H9 (cell line): ENCODE results near the gene TTLL1. TPM values are rescaled to one million over a fixed set of nuclear protein-coding genes. Genes with fewer than 3 reads are reported as not detected.

Source experiments
- DNase-seq: peaks from one replicate; pipeline ENCODE4 v3.0.0-alpha.2; 2017
- H2AFZ ChIP-seq: one replicate; pipeline ENCODE4 v1.6.1; 2013; ENCODE audit warnings: mild to moderate bottlenecking, low read length, control low read depth, moderate library complexity
- H2AK5ac ChIP-seq: 2 replicates; pipeline ENCODE4 v1.6.1; 2013; ENCODE audit warnings: low read length, control low read depth, mixed read lengths; ENCODE audit not compliant: insufficient read length
- H2BK120ac ChIP-seq: one replicate; pipeline ENCODE4 v1.6.1; 2013; ENCODE audit warnings: low read depth, mild to moderate bottlenecking, low read length, control low read depth, inconsistent platforms; ENCODE audit not compliant: poor library complexity, severe bottlenecking
- H2BK12ac ChIP-seq: 2 replicates; pipeline ENCODE4 v1.6.1; 2013; ENCODE audit warnings: low read length, control low read depth, mixed read lengths, low read depth; ENCODE audit not compliant: insufficient read length
- H2BK15ac ChIP-seq: 2 replicates; pipeline ENCODE4 v1.6.1; 2013; ENCODE audit warnings: low read depth, low read length, control low read depth
- H2BK20ac ChIP-seq: one replicate; pipeline ENCODE4 v1.6.1; 2013; ENCODE audit warnings: low read depth, mild to moderate bottlenecking, low read length, control low read depth, inconsistent platforms; ENCODE audit not compliant: poor library complexity, severe bottlenecking
- H2BK5ac ChIP-seq: 2 replicates; pipeline ENCODE4 v1.6.1; 2013; ENCODE audit warnings: low read length, control low read depth, mixed read lengths; ENCODE audit not compliant: insufficient read length
- H3K14ac ChIP-seq: 2 replicates; pipeline ENCODE4 v1.6.1; 2013; ENCODE audit warnings: low read length, control low read depth; ENCODE audit not compliant: insufficient read depth
- H3K18ac ChIP-seq: 2 replicates; pipeline ENCODE4 v1.6.1; 2013; ENCODE audit warnings: low read depth, mild to moderate bottlenecking, mixed read lengths, low read length, control low read depth; ENCODE audit not compliant: insufficient read length
- H3K23ac ChIP-seq: 2 replicates; pipeline ENCODE4 v1.6.1; 2013; ENCODE audit warnings: low read length, control low read depth, mixed read lengths, low read depth; ENCODE audit not compliant: insufficient read length
- H3K23me2 ChIP-seq: 2 replicates; pipeline ENCODE4 v1.6.1; 2013; ENCODE audit warnings: low read depth, mild to moderate bottlenecking, mixed read lengths, low read length, control low read depth; ENCODE audit not compliant: insufficient read length, poor library complexity, severe bottlenecking
- H3K27ac ChIP-seq: 2 replicates; pipeline ENCODE4 v1.5.1; 2013; ENCODE audit warnings: low read length, control low read depth, mixed read lengths, low read depth; ENCODE audit not compliant: insufficient read length
- H3K27me3 ChIP-seq: 2 replicates; pipeline ENCODE4 v1.6.1; 2013; ENCODE audit warnings: low read length, control low read depth, inconsistent platforms; ENCODE audit not compliant: insufficient read depth
- H3K4ac ChIP-seq: 2 replicates; pipeline ENCODE4 v1.6.1; 2013; ENCODE audit warnings: low read depth, mild to moderate bottlenecking, control low read depth, inconsistent platforms, low read length, moderate library complexity
- H3K4me1 ChIP-seq: 2 replicates; pipeline ENCODE4 v1.6.1; 2013; ENCODE audit warnings: low read length, control low read depth, inconsistent platforms; ENCODE audit not compliant: insufficient read depth
- H3K4me2 ChIP-seq: 2 replicates; pipeline ENCODE4 v1.6.1; 2013; ENCODE audit warnings: low read length, control low read depth, mixed read lengths; ENCODE audit not compliant: insufficient read length, insufficient read depth
- H3K56ac ChIP-seq: 2 replicates; pipeline ENCODE4 v1.6.1; 2013; ENCODE audit warnings: low read depth, mild to moderate bottlenecking, mixed read lengths, low read length, control low read depth; ENCODE audit not compliant: insufficient read length
- H3K79me1 ChIP-seq: 2 replicates; pipeline ENCODE4 v1.6.1; 2013; ENCODE audit warnings: low read depth, mild to moderate bottlenecking, moderate library complexity, low read length, control low read depth, inconsistent platforms; ENCODE audit not compliant: insufficient read depth, poor library complexity, severe bottlenecking
- H3K79me2 ChIP-seq: 2 replicates; pipeline ENCODE4 v1.6.1; 2013; ENCODE audit warnings: low read length, control low read depth, inconsistent platforms; ENCODE audit not compliant: insufficient read depth
- H3K9ac ChIP-seq: 2 replicates; pipeline ENCODE4 v1.6.1; 2013; ENCODE audit warnings: low read length, control low read depth, mixed read lengths; ENCODE audit not compliant: insufficient read length; ENCODE audit errors: extremely low read depth
- H3K9me3 ChIP-seq: one replicate; pipeline ENCODE4 v1.6.1; 2013; ENCODE audit warnings: low read depth, low read length, inconsistent platforms; ENCODE audit not compliant: control insufficient read depth
- H3T11ph ChIP-seq: one replicate; pipeline ENCODE4 v1.6.1; 2013; ENCODE audit warnings: mild to moderate bottlenecking, low read length, control low read depth, inconsistent platforms
- H4K20me1 ChIP-seq: one replicate; pipeline ENCODE4 v1.6.1; 2013; ENCODE audit not compliant: control insufficient read depth, insufficient read length, insufficient read depth
- H4K5ac ChIP-seq: 2 replicates; pipeline ENCODE4 v1.6.1; 2013; ENCODE audit warnings: low read depth, mild to moderate bottlenecking, mixed read lengths, low read length, control low read depth; ENCODE audit not compliant: insufficient read length
- H4K8ac ChIP-seq: replicated peaks from 2 replicates; pipeline ENCODE4 v1.6.1; 2013; ENCODE audit warnings: low read length, control low read depth, mixed read lengths, low read depth; ENCODE audit not compliant: insufficient read length
- H4K91ac ChIP-seq: 2 replicates; pipeline ENCODE4 v1.6.1; 2013; ENCODE audit warnings: low read depth, mild to moderate bottlenecking, moderate library complexity, mixed read lengths, low read length, control low read depth; ENCODE audit not compliant: insufficient read length
- H3K27ac Mint-ChIP-seq, 3 experiments: 2 replicates in 2 of 3; 3 replicates in 1 of 3; pipeline ENCODE4 v1.8.0; 2020 to 2021; ENCODE audit warnings: mixed read lengths in 3 of 3, mild to moderate bottlenecking in 1 of 3, moderate library complexity in 1 of 3
- H3K27me3 Mint-ChIP-seq: 2 replicates; pipeline ENCODE4 v1.8.0; 2021; ENCODE audit warnings: low read depth, mild to moderate bottlenecking, moderate library complexity, mixed read lengths
- H3K36me3 Mint-ChIP-seq, 3 experiments: 2 replicates in 2 of 3; 3 replicates in 1 of 3; pipeline ENCODE4 v1.8.0; 2020 to 2021; ENCODE audit warnings: low read depth in 3 of 3, mixed read lengths in 3 of 3; ENCODE audit not compliant: insufficient read depth in 1 of 3
- H3K4me1 Mint-ChIP-seq, 2 experiments: 2 replicates each; pipeline ENCODE4 v1.8.0; 2020; ENCODE audit warnings: mixed read lengths in 2 of 2
- H3K4me3 Mint-ChIP-seq, 2 experiments: 2 replicates in 1 of 2; 3 replicates in 1 of 2; pipeline ENCODE4 v1.8.0; 2020 to 2021; ENCODE audit warnings: mild to moderate bottlenecking in 2 of 2, mixed read lengths in 2 of 2, moderate library complexity in 1 of 2
- H3K9me3 Mint-ChIP-seq, 2 experiments: 2 replicates in 1 of 2; 3 replicates in 1 of 2; pipeline ENCODE4 v1.8.0; 2020; ENCODE audit warnings: mild to moderate bottlenecking in 2 of 2, mixed read lengths in 2 of 2, moderate library complexity in 1 of 2
- WGBS: extraction: QIAGEN DNeasy Blood & Tissue Kit; methylation state at CpG from one replicate; pipeline ENCODE4 v1.1.7; 2013; ENCODE audit warnings: missing lambda C conversion rate, low lambda C conversion rate, mixed read lengths; ENCODE audit not compliant: insufficient read length; ENCODE audit errors: extremely low coverage; 5-methylcytosine and 5-hydroxymethylcytosine counted together
- total RNA-seq: library from RNA; stranded (reverse); gene quantifications from 2 replicates; pipeline ENCODE4 v1.2.1, GENCODE V29; 2021
- TF ChIP-seq, protein P1 (sequence below): fragments of 200-600 bp; sonication (generic); conservative IDR thresholded peaks from 3 replicates; pipeline ENCODE4 v1.8.0; 2021; ENCODE audit warnings: antibody characterized with exemption, mild to moderate bottlenecking

TTLL1 gene
- total RNA-seq, 1 experiment from 2014 or later, result 4.1 TPM

- no peak overlapping the region for H3K56ac ChIP-seq
- H2AK5ac ChIP-seq, result no peak overlapping the region
- no peak overlapping the region for H2BK120ac ChIP-seq
- H3K4me3 Mint-ChIP-seq, result no peak overlapping the region; a peak in 1 of 5 replicates
- peaks cover 10 to 25% (median 14%) of the 10 kb centered on the region in 3 experiments for H3K36me3 Mint-ChIP-seq
- no peak overlapping the region for H3K9ac ChIP-seq
- no peak overlapping the region for H2BK15ac ChIP-seq
- H3K14ac ChIP-seq, result no peak overlapping the region
- TF ChIP-seq, protein P1, sequence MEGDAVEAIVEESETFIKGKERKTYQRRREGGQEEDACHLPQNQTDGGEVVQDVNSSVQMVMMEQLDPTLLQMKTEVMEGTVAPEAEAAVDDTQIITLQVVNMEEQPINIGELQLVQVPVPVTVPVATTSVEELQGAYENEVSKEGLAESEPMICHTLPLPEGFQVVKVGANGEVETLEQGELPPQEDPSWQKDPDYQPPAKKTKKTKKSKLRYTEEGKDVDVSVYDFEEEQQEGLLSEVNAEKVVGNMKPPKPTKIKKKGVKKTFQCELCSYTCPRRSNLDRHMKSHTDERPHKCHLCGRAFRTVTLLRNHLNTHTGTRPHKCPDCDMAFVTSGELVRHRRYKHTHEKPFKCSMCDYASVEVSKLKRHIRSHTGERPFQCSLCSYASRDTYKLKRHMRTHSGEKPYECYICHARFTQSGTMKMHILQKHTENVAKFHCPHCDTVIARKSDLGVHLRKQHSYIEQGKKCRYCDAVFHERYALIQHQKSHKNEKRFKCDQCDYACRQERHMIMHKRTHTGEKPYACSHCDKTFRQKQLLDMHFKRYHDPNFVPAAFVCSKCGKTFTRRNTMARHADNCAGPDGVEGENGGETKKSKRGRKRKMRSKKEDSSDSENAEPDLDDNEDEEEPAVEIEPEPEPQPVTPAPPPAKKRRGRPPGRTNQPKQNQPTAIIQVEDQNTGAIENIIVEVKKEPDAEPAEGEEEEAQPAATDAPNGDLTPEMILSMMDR, result no peak
- no peak overlapping the region for H3K18ac ChIP-seq
- H3K27me3 ChIP-seq, result no peaks in the 10 kb centered on the region
- H3K4me1 ChIP-seq, result peaks cover 10% of the 10 kb centered on the region; the same call in 1 of the 2 replicates
- H2BK12ac ChIP-seq, result no peak overlapping the region
- peaks cover 9 to 10% of the 10 kb centered on the region in 2 experiments for H3K9me3 Mint-ChIP-seq
- no peak overlapping the region for H2BK5ac ChIP-seq
- H3K4ac ChIP-seq, result no peak overlapping the region
- no peak overlapping the region for H2BK20ac ChIP-seq
- H4K91ac ChIP-seq, result no peak overlapping the region
- H2AFZ ChIP-seq, result no peak overlapping the region
- H4K8ac ChIP-seq, result no peak overlapping the region
- peak overlapping the region in 2 of 3 experiments; percentile 59 to 77; a peak in 4 of 7 replicates for H3K27ac Mint-ChIP-seq
- H4K20me1 ChIP-seq, result no peaks in the 10 kb centered on the region
- H3K27ac ChIP-seq, result no peak overlapping the region
- H3T11ph ChIP-seq, result no peak overlapping the region
- H4K5ac ChIP-seq, result no peak overlapping the region
- H3K4me1 Mint-ChIP-seq, result peaks cover 74 to 83% of the 10 kb centered on the region in 2 experiments
- no CpG with 5 or more reads among the region's 5 CpGs for WGBS
- no peaks in the 10 kb centered on the region for H3K9me3 ChIP-seq
- no peak overlapping the region for H3K4me2 ChIP-seq
- H3K27me3 Mint-ChIP-seq, result no peaks in the 10 kb centered on the region
- H3K79me2 ChIP-seq, result peaks cover 39% of the 10 kb centered on the region; the same call in 1 of the 2 replicates
- no peaks in the 10 kb centered on the region for H3K23me2 ChIP-seq
- H3K79me1 ChIP-seq, result peaks cover 6% of the 10 kb centered on the region
- no peak overlapping the region for H3K23ac ChIP-seq
- DNase-seq, result no peak
Measured at GRCh38 chr22:43002202-43002586, 87.0 kb downstream of the TTLL1 start.
